Naive thymus-derived CD4-positive, alpha-beta T cell (primary cell): Measurements from ENCODE around the gene SLC2A4. TPM values are rescaled to one million over a fixed set of nuclear protein-coding genes. Genes with fewer than 3 reads are reported as not detected.

Source experiments
- ATAC-seq: fragments of 150-1000 bp; cut with Tn5 transposase; 2 replicates; pipeline ENCODE4 v1.10.0; 2021; ENCODE audit warnings: mild to moderate bottlenecking, moderate library complexity
- CTCF ChIA-PET: fragments of 350-600 bp; sonication (Branson Sonifier 250); formaldehyde crosslinking; loops from one replicate; lab custom pipeline; 2021; ENCODE audit warnings: antibody characterized with exemption; lab: Charles Lee
- POLR2A ChIA-PET: fragments of 350-600 bp; sonication (Branson Sonifier 250); formaldehyde crosslinking; loops from one replicate; lab custom pipeline; 2021; ENCODE audit warnings: antibody characterized with exemption, inconsistent platforms; lab: Charles Lee
- DNase-seq, 9 donors: peaks; one replicate each; pipeline versions ENCODE4 v3.0.0 to v3.0.0-alpha.2; 2020 to 2022; ENCODE audit warnings: mixed read lengths in 1 of 9
- H3K27ac ChIP-seq: one replicate; pipeline ENCODE4 v1.7.0; 2013; ENCODE audit warnings: mild to moderate bottlenecking, low read depth, low read length, moderate library complexity
- H3K27me3 ChIP-seq, 2 donors: one replicate each; pipeline ENCODE4 v1.7.0; 2013; ENCODE audit warnings: low read length in 2 of 2, mild to moderate bottlenecking in 2 of 2, moderate library complexity in 2 of 2; ENCODE audit not compliant: control insufficient read depth in 2 of 2, insufficient read depth in 2 of 2
- H3K36me3 ChIP-seq, 3 experiments: 1 replicate in 2 of 3; 2 replicates in 1 of 3; pipeline ENCODE4 v1.7.0; 2013; ENCODE audit warnings: low read length in 3 of 3, mild to moderate bottlenecking in 3 of 3, moderate library complexity in 1 of 3; ENCODE audit not compliant: insufficient read depth in 3 of 3, control insufficient read depth in 2 of 3
- H3K4me1 ChIP-seq, 2 donors: one replicate each; pipeline ENCODE4 v1.7.0; 2013; ENCODE audit warnings: low read length in 2 of 2, mild to moderate bottlenecking in 2 of 2, moderate library complexity in 1 of 2; ENCODE audit not compliant: control insufficient read depth in 2 of 2, insufficient read depth in 2 of 2
- H3K4me3 ChIP-seq: 2 replicates; pipeline ENCODE4 v1.7.0; 2013; ENCODE audit warnings: mild to moderate bottlenecking, low read length
- H3K9me3 ChIP-seq, 3 experiments: 1 replicate in 2 of 3; 2 replicates in 1 of 3; pipeline ENCODE4 v1.7.0; 2013; ENCODE audit warnings: low read length in 3 of 3; ENCODE audit not compliant: control insufficient read depth in 2 of 3
- H3K27ac Mint-ChIP-seq, 9 donors: one replicate each; pipeline ENCODE4 v1.8.0; 2020 to 2022; ENCODE audit warnings: mixed read lengths in 9 of 9, mild to moderate bottlenecking in 8 of 9, moderate library complexity in 5 of 9, inconsistent platforms in 2 of 9
- H3K27me3 Mint-ChIP-seq, 5 donors: one replicate each; pipeline ENCODE4 v1.8.0; 2021 to 2022; ENCODE audit warnings: mixed read lengths in 5 of 5, mild to moderate bottlenecking in 1 of 5
- H3K36me3 Mint-ChIP-seq, 5 donors: one replicate each; pipeline ENCODE4 v1.8.0; 2020 to 2022; ENCODE audit warnings: mixed read lengths in 5 of 5, mild to moderate bottlenecking in 3 of 5, inconsistent platforms in 1 of 5
- H3K4me1 Mint-ChIP-seq, 7 donors: one replicate each; pipeline ENCODE4 v1.8.0; 2020 to 2022; ENCODE audit warnings: mixed read lengths in 7 of 7, mild to moderate bottlenecking in 3 of 7, inconsistent platforms in 1 of 7
- H3K4me3 Mint-ChIP-seq, 10 donors: one replicate each; pipeline ENCODE4 v1.8.0; 2020 to 2022; ENCODE audit warnings: mild to moderate bottlenecking in 10 of 10, mixed read lengths in 10 of 10, moderate library complexity in 6 of 10, inconsistent platforms in 2 of 10
- H3K9me3 Mint-ChIP-seq, 11 donors: one replicate each; pipeline ENCODE4 v1.8.0; 2020 to 2022; ENCODE audit warnings: mixed read lengths in 11 of 11, mild to moderate bottlenecking in 4 of 11, inconsistent platforms in 1 of 11, moderate library complexity in 1 of 11
- intact Hi-C, 2 donors: fragments of 100-400 bp; cut with micrococcal nuclease; formaldehyde crosslinking; loops; one replicate each; pipeline ENCODE4 v1.15.1; 2023
- polyA plus RNA-seq, 2 donors: library from polyadenylated mRNA; unstranded; fragments of 300-500 nt; fragmentation: Illumina TruSeq; gene quantifications; one replicate each; pipeline ENCODE4 v1.2.3, GENCODE V29; 2021
- total RNA-seq, 6 experiments: library from RNA in 5 of 6; stranded (reverse) in 5 of 6; gene quantifications; 1 replicate in 5 of 6; 2 replicates in 1 of 6; pipeline ENCODE4 v1.2.3 and lab custom pipeline; 2021 to 2026

Gene SLC2A4
- total and polyA plus RNA-seq, 7 experiments from 2014 or later, result not detected

DNA sequence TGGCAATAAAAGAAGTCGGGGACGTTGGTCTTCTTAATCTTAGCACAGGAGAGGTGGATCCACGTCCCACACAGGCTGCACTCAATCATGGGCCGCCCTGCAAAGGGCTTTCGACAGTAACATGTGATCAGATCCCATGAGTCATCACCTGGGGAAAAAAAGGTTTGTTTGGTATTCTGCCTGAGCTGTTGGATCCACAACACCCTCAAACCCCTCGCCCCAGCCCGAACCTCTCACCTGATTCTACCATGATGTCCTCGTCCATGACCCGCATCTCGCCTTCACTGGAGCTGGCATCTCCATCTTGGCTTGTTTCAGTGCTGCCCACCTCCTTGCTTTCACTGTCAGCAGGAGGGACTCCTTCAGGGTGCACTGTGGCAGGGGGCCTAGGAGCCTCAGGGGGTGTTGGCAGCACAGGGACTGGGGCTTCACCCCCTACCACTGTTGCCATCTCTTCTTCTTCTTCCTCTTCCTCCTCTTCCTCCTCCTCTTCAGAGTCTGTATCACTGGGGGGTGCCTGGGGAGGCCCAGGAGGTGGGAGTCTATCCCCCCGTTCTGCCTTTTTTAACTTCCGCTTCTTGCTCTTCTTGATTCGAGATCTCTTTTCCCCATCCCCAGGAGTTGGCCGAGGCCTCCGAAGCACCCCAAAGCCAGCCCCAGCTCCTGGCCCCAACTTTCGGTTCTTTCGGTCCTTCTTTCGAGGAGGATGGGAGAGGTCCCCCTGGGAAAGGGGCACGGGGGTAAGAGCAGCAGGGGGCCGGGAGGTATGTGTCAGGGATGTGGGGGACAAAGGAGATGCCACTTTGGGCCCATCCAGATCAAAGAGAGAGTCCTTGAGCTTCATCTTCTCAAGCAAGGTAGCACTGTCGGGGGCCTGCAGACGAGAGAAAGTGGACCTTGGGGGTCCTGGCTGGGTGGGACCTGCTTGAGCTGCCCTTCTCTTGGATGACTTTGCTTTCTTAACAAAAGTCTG lies 45.5 kb upstream of the SLC2A4 start:
- Mint-ChIP-seq H3K27me3 (peaks cover 0 to 2% (median 0%) of the 10 kb centered on the region in 5 donors), H3K4me3 (peak overlapping the region in 9 of 10 donors; percentile 48 to 98 (median 93)), H3K36me3 (peaks cover 7 to 24% (median 12%) of the 10 kb centered on the region in 5 donors), H3K4me1 (peaks cover 45 to 69% (median 60%) of the 10 kb centered on the region in 7 donors), H3K9me3 (peaks cover 0 to 7% (median 0%) of the 10 kb centered on the region in 11 donors), H3K27ac (peak overlapping the region in 8 of 9 donors; percentile 34 to 98 (median 84))
- DNase-seq (no peak), ATAC-seq (no peak)
- CTCF ChIA-PET, result interaction anchor here (1.5 kb wide), 1 partner anchor 30 kb away, joined by 3 read pairs; no protein-coding TSS in a partner anchor
- H3K4me3 ChIP-seq, result no peak overlapping the region
- POLR2A ChIA-PET, result interaction anchor here (0.5 to 14.4 kb wide), 7 partner anchors 12 to 100 kb away, joined by 3 to 265 read pairs (median 4); partner anchors contain the start of genes ACADVL, ACAP1, CTDNEP1 and DLG4
- peaks cover 5 to 46% (median 7%) of the 10 kb centered on the region in 3 experiments for H3K36me3 ChIP-seq
- no peaks in the 10 kb centered on the region for H3K27me3 ChIP-seq
- peak overlapping the region; percentile 39 for H3K27ac ChIP-seq
- intact Hi-C loops, result loop anchor here in 1 of 2 donors (5.0 to 10.0 kb wide), 2 partner anchors 451 to 919 kb away; partner anchors contain the start of genes PER1, TP53 and WRAP53
- H3K9me3 ChIP-seq, result no peaks in the 10 kb centered on the region
- H3K4me1 ChIP-seq, result peaks cover 28 to 34% of the 10 kb centered on the region in 2 donors

DNA sequence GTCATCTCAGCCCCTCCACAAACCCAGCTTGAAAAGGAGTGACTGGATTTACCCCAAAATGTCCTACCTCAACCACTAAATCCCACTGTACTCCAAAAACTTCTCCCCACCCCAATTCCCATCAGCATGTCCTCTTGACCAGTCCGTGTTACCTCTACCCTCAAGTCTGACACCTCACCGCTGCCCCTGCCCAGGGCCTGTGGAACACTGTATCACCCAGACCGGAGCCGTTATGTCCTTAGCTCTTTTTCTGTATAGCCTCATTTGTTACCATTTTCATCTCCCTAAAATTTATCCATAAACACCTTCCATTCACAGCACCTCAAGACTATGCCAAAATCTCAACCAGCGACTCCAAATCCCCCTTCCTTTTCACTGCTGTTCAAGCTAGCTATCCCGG lies 44.7 kb upstream of the SLC2A4 start:
- Mint-ChIP-seq H3K9me3 (peaks cover 0 to 7% (median 0%) of the 10 kb centered on the region in 11 donors), H3K36me3 (peaks cover 7 to 28% (median 12%) of the 10 kb centered on the region in 5 donors), H3K27me3 (peaks cover 0 to 2% (median 0%) of the 10 kb centered on the region in 5 donors), H3K4me3 (peak overlapping the region; percentile 88 to 98 (median 94)), H3K4me1 (peaks cover 50 to 74% (median 68%) of the 10 kb centered on the region in 7 donors), H3K27ac (peak overlapping the region; percentile 55 to 98 (median 83))
- no peaks in the 10 kb centered on the region for H3K9me3 ChIP-seq
- ATAC-seq (no peak), DNase-seq (no peak)
- H3K36me3 ChIP-seq, result peaks cover 5 to 46% (median 7%) of the 10 kb centered on the region in 3 experiments
- ChIA-PET POLR2A (interaction anchor here (1.1 to 14.4 kb wide), 3 partner anchors 17 to 201 kb away, joined by 3 to 265 read pairs (median 14); partner anchors contain the start of genes ACADVL, DLG4 and SLC16A13), CTCF (interaction anchor here (0.5 to 1.5 kb wide), 2 partner anchors 24 to 31 kb away, joined by 3 read pairs; no protein-coding TSS in a partner anchor)
- peak overlapping the region; percentile 92 for H3K27ac ChIP-seq
- H3K27me3 ChIP-seq, result no peaks in the 10 kb centered on the region
- peaks cover 36 to 42% of the 10 kb centered on the region in 2 donors for H3K4me1 ChIP-seq
- intact Hi-C loops, result loop anchor here in 1 of 2 donors (5.0 to 10.0 kb wide), 2 partner anchors 450 to 918 kb away; partner anchors contain the start of genes PER1, TP53 and WRAP53
- H3K4me3 ChIP-seq, result no peak overlapping the region

DNA sequence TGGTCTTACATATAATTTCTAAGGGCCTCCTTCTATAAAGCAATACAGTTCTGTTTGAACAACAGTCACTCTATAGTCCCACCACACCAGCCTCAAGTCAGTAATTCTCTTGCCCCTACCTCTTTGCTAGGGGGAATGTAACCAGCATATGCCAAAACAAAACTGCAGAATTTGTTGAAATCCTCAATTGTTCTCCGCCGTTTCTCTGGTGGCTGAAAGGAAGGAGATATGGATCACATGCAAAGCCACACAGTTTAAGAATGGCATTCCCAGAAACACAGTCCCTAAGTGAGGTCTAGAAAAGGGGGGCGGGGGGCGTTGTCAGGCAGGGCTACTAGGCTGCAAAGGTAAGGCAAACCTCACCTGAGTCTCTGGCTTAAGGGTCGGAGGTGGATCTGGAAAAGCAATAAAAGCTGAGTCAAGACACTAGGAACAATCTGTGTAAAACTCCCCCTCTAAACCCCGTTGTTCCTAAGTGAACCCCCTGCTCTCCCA lies 44.2 kb upstream of the SLC2A4 start:
- Histone ChIP-seq H3K4me3 (peak overlapping the region; percentile 29), H3K4me1 (peaks cover 36 to 42% of the 10 kb centered on the region in 2 donors), H3K27ac (peak overlapping the region; percentile 92), H3K9me3 (no peaks in the 10 kb centered on the region), H3K36me3 (peaks cover 5 to 49% (median 7%) of the 10 kb centered on the region in 3 experiments), H3K27me3 (no peaks in the 10 kb centered on the region)
- peaks cover 0 to 2% (median 0%) of the 10 kb centered on the region in 5 donors for H3K27me3 Mint-ChIP-seq
- peaks cover 46 to 73% (median 66%) of the 10 kb centered on the region in 7 donors for H3K4me1 Mint-ChIP-seq
- POLR2A ChIA-PET, result interaction anchor here (0.5 to 14.4 kb wide), 5 partner anchors 18 to 927 kb away, joined by 3 to 265 read pairs (median 14); partner anchors contain the start of genes ACADVL, DLG4, SLC16A13 and TP53
- CTCF ChIA-PET, result interaction anchor here (0.5 to 1.5 kb wide), 2 partner anchors 25 to 31 kb away, joined by 3 read pairs; no protein-coding TSS in a partner anchor
- ATAC-seq, result no peak
- H3K9me3 Mint-ChIP-seq, result peaks cover 0 to 7% (median 0%) of the 10 kb centered on the region in 11 donors
- peak overlapping the region; percentile 88 to 98 (median 94) for H3K4me3 Mint-ChIP-seq
- H3K27ac Mint-ChIP-seq, result peak overlapping the region; percentile 55 to 98 (median 83)
- peak in 1 of 9 donors; percentile 29 for DNase-seq
- intact Hi-C loops, result loop anchor here in 1 of 2 donors (5.0 to 10.0 kb wide), 2 partner anchors 450 to 917 kb away; partner anchors contain the start of genes PER1, TP53 and WRAP53
- peaks cover 5 to 32% (median 12%) of the 10 kb centered on the region in 5 donors for H3K36me3 Mint-ChIP-seq

DNA sequence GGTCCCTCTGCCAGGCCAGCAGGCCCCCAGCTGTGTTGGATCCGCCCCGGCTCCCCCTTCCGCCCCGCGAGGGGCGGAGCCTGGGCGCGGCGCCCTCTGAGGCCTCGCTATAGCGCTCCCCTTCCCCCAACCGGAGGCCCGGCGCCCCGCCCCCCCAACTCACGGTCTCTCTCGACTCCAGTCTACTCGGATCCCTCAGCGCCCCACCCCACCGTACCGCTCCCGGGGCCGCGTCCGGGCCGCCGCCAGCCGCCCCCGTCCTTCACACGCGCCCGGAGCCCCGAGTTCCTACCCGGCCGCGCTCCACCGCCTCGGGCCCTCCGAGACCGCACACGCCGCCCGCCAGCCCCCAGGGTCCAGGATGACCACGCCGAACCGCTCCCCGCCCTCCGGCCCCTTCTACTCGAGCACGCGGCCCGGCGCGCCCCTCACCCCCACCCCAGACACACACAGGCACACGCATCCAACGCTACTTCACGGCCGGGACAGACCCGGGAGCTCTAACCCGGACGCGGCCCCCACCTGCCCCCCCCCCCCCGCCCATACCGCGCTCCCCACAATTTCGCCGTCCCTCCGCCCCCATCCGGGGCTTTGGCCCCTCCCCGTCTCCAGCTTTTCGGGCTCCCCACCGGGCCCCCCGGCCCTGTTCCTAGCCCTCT lies 43.6 kb upstream of the SLC2A4 start:
- H3K36me3 Mint-ChIP-seq, result peaks cover 5 to 32% (median 16%) of the 10 kb centered on the region in 5 donors
- Histone ChIP-seq H3K27ac (peak overlapping the region; percentile 92), H3K4me1 (peaks cover 35 to 42% of the 10 kb centered on the region in 2 donors), H3K27me3 (no peaks in the 10 kb centered on the region), H3K9me3 (no peaks in the 10 kb centered on the region), H3K36me3 (peaks cover 5 to 49% (median 7%) of the 10 kb centered on the region in 3 experiments), H3K4me3 (peak overlapping the region; percentile 29)
- ChIA-PET POLR2A (interaction anchor here (0.5 to 14.4 kb wide), 15 partner anchors 12 to 926 kb away, joined by 3 to 265 read pairs (median 5); partner anchors contain the start of genes ACADVL, ACAP1, CTDNEP1 and DLG4), CTCF (interaction anchor here (0.6 kb wide), 1 partner anchor 68 kb away, joined by 3 read pairs; no protein-coding TSS in a partner anchor)
- H3K4me1 Mint-ChIP-seq, result peaks cover 43 to 74% (median 66%) of the 10 kb centered on the region in 7 donors
- H3K4me3 Mint-ChIP-seq, result peak overlapping the region; percentile 88 to 98 (median 94)
- DNase-seq (peak; percentile 57 to 86 (median 71)), ATAC-seq (peak; percentile 19)
- peaks cover 0 to 10% (median 0%) of the 10 kb centered on the region in 11 donors for H3K9me3 Mint-ChIP-seq
- intact Hi-C loops, result loop anchor here (1.0 to 10.0 kb wide), 5 partner anchors 25 to 919 kb away; partner anchors contain the start of genes TP53 (in 2 of the 2), PER1 (in 1 of the 2) and WRAP53 (in 1 of the 2)
- peak overlapping the region; percentile 55 to 98 (median 89) for H3K27ac Mint-ChIP-seq
- H3K27me3 Mint-ChIP-seq, result peaks cover 0 to 5% (median 0%) of the 10 kb centered on the region in 5 donors

DNA sequence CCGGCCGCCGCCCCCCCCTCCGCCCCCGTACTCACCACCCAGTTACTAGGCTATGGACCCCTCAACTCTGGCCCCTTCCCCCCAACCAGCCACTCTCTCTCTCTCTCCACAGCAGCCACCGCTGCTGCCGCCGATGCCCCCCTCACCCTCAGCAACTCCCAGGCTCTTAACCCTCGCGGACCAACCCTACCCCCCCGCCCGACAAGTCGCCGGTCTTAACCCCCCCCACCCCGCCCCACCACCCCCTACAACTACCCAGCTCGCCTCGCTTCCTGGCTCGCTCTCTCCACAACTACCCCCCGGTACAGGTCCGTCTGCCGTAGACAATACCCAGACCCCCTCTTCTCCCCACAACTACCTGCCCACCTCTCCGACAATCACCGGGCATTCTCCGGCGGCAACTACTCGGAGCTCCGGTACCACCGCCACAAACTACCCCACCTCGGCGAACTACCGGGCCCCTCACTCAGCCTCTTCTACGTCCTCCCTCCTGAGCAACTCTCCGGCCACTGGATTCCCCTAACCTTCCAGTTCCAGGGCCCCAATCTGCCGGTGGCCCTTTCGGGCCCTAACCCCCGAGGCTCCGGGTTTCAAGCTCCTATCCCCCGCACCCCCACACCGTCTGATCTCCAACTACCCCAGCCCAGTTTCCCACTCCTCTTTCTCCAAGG lies 43.0 kb upstream of the SLC2A4 start:
- H3K27ac ChIP-seq, result peak overlapping the region; percentile 92

More for the DNA sequence above, 43.0 kb upstream of the SLC2A4 start:
- peaks cover 5 to 32% (median 16%) of the 10 kb centered on the region in 5 donors for H3K36me3 Mint-ChIP-seq
- ATAC-seq (no peak), DNase-seq (peak in 1 of 9 donors; percentile 39)
- no peaks in the 10 kb centered on the region for H3K27me3 ChIP-seq
- peaks cover 32 to 43% of the 10 kb centered on the region in 2 donors for H3K4me1 ChIP-seq
- peaks cover 0 to 14% (median 0%) of the 10 kb centered on the region in 11 donors for H3K9me3 Mint-ChIP-seq
- peak overlapping the region; percentile 76 for H3K4me3 ChIP-seq
- H3K4me3 Mint-ChIP-seq, result peak overlapping the region; percentile 88 to 98 (median 94)
- H3K36me3 ChIP-seq, result peaks cover 5 to 49% (median 7%) of the 10 kb centered on the region in 3 experiments
- H3K27me3 Mint-ChIP-seq, result peaks cover 0 to 7% (median 0%) of the 10 kb centered on the region in 5 donors
- H3K9me3 ChIP-seq, result no peaks in the 10 kb centered on the region
- CTCF ChIA-PET, result interaction anchor here (0.6 to 1.6 kb wide), 2 partner anchors 18 to 67 kb away, joined by 3 to 9 read pairs; partner anchors contain the start of genes ACADVL and DLG4
- intact Hi-C loops, result loop anchor here (1.0 to 10.0 kb wide), 18 partner anchors 14 to 918 kb away; partner anchors contain the start of genes EIF5A (in 2 of the 2), ELP5 (in 2 of the 2), TMEM102 (in 2 of the 2) and TP53 (in 2 of the 2)
- peaks cover 41 to 72% (median 64%) of the 10 kb centered on the region in 7 donors for H3K4me1 Mint-ChIP-seq
- POLR2A ChIA-PET, result interaction anchor here (0.6 to 14.4 kb wide), 16 partner anchors 12 to 900 kb away, joined by 3 to 265 read pairs (median 4); partner anchors contain the start of genes ACADVL, ACAP1, CTDNEP1 and DLG4
- peak overlapping the region; percentile 55 to 100 (median 90) for H3K27ac Mint-ChIP-seq
